GM21447 (cell line): ENCODE measurements around the gene CCDC107.
"Not testable (repeated sequence)": the region's sequence is repeated elsewhere in the genome, so short reads cannot be mapped to it uniquely, and the experiment has no call there.

Experiments
- ATAC-seq: cut with Tn5 transposase; IDR thresholded peaks from one replicate; pipeline ENCODE4 v1.9.1; 2021; ENCODE audit not compliant: unreplicated experiment

CCDC107 gene

GRCh38 chr9:35658137-35658967 is at the start of gene CCDC107:
CCDC107 (plus strand) TSS chr9:35658292; CDS start chr9:35658380, 88 bp downstream.
- peak; percentile 50 for ATAC-seq

GRCh38 chr9:35609001-35609819 is 48.9 kb upstream of the CCDC107 start:
- no peak for ATAC-seq

- no peak for ATAC-seq
Observed at GRCh38 chr9:35609820-35610163, 48.3 kb upstream of the CCDC107 start.

- ATAC-seq, result peak; percentile 66
Observed at GRCh38 chr9:35611230-35611797, 46.8 kb upstream of the CCDC107 start.

- not testable (repeated sequence) for ATAC-seq
Observed at GRCh38 chr9:35612066-35612465, 46.0 kb upstream of the CCDC107 start.

- no peak for ATAC-seq
Observed at GRCh38 chr9:35612843-35613242, 45.2 kb upstream of the CCDC107 start.

GRCh38 chr9:35615981-35616680 is 42.0 kb upstream of the CCDC107 start:
- ATAC-seq, result no peak

- peak; percentile 34 for ATAC-seq
Observed at GRCh38 chr9:35616681-35617459, 41.2 kb upstream of the CCDC107 start.

GRCh38 chr9:35617548-35617947 is 40.5 kb upstream of the CCDC107 start:
- ATAC-seq, result no peak

- ATAC-seq, result no peak
Observed at GRCh38 chr9:35618325-35618727, 39.8 kb upstream of the CCDC107 start, which contains the start of gene CD72. CD72 (minus strand) TSS chr9:35618413; CDS start chr9:35618303, 110 bp downstream.

GRCh38 chr9:35618854-35619799 is 39.0 kb upstream of the CCDC107 start:
- peak; percentile 58 for ATAC-seq

GRCh38 chr9:35619800-35620158 is 38.3 kb upstream of the CCDC107 start:
- ATAC-seq, result peak; percentile 49

- no peak for ATAC-seq
Observed at GRCh38 chr9:35627575-35627974, 30.5 kb upstream of the CCDC107 start.

GRCh38 chr9:35628389-35628991 is 29.6 kb upstream of the CCDC107 start:
- ATAC-seq, result no peak

GRCh38 chr9:35629597-35629996 is 28.5 kb upstream of the CCDC107 start:
- ATAC-seq, result no peak

- no peak for ATAC-seq
Observed at GRCh38 chr9:35635730-35636129, 22.4 kb upstream of the CCDC107 start.

- no peak for ATAC-seq
Observed at GRCh38 chr9:35636135-35636876, 21.8 kb upstream of the CCDC107 start.

GRCh38 chr9:35636877-35637246 is 21.2 kb upstream of the CCDC107 start:
- not testable (repeated sequence) for ATAC-seq
